Activated gamma-delta T cell treated with Interleukin-2 at 50 U/mL for 16 hours (primary cell): ENCODE measurements around the gene ACE.
"Not testable (repeated sequence)": the region's sequence is repeated elsewhere in the genome, so short reads cannot be mapped to it uniquely, and the experiment has no call there.

ENCODE experiments used
- DNase-seq: peaks from one replicate; pipeline ENCODE4 v3.0.0-alpha.2; 2020

Gene ACE

DNA sequence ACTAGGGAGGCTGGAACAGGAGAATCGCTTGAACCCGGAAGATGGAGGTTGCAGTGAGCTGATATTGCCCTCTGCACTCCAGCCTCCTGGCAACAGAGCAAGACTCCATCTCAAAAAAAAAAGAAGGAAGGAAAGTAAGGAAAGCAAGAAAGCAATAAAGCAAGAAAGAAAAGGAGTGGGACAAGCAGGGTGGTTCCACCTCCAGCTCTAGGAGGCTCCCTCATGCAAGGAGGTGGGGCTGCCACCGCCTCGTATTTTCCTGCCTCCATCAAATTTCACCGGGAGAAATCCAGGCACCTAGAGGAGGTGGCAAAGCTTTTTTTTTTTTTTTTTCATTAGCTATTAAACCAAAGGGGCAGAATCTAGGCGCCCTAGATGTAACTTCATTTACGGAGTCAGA is 31.8 kb upstream of the ACE start:
- DNase-seq = no peak

DNA sequence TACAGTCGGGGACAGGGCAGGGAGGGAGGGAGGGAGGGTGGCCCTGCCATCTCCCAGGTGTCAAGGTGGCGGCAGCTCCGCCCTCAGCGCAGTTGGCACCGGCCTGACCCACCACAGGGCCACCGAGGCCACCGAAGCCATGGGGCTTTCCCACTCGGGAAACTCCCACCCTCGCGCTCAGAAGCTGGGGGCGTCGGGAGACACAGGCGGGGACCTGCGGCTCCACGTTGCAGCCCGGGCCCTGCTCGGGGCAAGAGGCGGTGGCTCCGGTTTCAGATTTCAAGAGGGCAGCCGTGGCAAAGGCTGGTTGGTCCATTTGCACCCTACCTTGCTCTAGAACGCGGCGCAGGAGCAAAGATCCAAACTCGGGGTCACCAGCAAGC is 31.3 kb upstream of the ACE start:
- peak; percentile 56 for DNase-seq

DNA sequence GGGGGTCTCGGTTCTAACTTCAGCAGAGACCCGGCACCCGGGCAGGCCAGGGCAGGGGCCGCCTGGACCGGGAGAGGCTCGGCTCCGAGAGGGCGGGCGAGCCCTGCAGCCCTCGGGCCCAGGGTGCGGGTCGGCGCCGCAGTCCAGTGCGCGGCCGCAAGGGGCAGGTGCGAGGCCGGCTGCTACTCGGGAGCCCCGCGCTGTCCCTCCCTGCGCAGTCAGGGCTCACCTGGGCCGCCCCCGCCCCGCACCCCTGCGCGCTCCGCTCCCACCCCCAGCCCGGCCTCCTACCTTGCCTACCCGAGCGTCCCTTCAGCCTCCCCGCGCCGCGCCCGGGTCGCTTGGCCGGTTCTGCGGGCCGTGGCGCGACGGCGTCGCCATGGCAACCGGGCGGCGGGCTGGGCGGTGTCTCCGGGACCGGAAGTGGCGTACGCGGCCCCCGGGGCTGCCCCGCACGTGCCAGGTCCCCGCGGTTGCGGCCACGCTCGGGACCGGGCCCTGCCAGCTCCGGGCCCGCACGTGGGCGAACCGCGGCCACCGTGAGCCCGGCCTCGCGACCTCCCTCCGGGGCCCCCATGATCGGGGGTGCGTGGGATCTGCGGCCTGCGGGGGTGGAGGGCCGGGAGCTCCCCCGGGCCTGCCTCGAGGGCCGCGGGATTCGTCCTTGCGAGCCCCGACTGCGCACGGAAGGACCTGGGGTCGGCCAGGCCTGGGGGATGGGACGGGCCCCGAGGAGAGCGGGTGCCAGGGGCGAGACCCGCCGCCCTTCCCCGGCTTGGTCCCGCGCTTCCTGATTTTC is 30.7 kb upstream of the ACE start, which contains the start of gene CYB561:
CYB561 (minus strand) TSS at position 353 of the 799 bp plus-strand sequence. CDS start 8,759 bp downstream, outside the sequence.
- DNase-seq = peak; percentile 62

DNA sequence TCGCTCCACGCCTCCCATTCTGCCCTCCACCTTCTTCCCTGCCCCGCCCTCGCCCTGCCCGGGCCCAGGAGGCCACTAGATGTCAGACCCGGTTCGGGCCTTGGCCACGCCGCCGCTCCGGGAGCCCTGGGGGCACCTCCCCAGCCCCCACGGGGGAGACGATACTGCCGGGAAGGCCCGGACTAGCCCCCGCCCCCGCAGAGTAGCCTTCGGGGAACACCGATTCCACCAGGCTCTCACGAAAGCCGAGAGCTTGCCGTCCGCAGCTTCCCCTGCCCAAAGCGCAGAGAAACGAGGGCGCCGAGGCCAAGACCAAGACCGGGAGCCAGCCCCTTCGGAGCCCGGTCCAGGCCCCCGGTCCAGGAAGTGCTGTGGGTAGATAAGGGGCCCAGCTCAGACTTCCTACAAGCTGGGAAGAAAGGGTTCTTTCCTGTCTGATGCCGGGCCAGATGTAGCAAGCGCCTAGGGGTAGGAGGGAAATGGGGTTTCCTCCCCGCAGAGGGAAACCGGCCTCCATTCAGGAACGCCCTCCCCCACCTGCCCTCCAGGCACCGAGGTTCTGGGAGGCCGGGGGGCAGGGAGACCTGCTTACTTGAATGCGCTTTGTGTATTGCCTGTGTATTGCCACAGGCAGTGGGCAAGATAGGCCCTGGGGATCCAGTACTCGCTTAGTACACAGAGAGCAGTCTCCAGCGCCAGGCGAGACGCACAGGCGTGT is 29.9 kb upstream of the ACE start:
- DNase-seq = peak; percentile 35

DNA sequence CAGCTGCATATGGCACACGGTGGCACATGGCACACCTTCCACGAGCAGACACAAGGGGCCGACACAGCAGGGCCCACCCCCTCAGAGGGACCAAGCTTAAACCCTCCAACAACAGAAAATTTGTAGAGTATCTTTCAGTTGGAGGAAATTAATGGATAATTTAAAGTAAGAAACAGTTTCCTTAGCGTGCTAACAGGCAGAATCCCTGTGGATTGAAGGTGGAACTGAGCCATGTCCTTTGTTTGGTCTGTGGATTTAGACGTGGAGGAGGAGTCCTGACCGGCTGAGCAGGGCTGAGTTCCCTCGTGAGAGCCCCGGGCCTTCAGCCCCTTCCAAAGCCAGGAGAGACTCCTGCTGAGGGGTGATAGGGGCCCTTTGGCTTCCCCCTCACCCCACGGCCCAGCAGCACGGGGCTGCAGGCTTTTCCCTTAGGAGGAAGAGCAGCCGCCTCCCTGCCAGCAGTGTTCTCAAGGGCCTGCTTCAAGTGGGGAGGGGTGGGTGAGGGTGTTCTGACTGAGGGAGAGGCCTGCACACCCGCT is 29.3 kb upstream of the ACE start:
- DNase-seq = no peak

DNA sequence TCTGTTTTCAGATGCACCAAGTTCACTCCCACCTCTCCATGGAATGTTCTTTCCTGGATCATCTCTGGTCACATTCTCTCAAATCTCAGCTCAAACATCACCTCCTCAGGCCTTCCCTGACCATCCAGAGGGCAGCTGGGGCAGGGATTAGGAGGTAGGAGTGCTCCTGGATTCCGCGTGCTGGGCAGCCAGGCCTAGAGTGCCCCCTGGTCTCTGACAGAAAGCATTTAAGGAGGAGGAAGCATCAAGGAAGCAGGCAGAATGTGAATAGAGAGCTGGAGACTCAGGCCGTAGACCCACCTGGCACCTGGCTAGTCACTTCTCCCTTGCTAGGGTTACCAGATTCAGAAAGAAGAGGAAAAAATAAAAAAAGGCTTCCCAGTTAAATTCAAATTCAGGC is 28.2 kb upstream of the ACE start:
- no peak for DNase-seq

DNA sequence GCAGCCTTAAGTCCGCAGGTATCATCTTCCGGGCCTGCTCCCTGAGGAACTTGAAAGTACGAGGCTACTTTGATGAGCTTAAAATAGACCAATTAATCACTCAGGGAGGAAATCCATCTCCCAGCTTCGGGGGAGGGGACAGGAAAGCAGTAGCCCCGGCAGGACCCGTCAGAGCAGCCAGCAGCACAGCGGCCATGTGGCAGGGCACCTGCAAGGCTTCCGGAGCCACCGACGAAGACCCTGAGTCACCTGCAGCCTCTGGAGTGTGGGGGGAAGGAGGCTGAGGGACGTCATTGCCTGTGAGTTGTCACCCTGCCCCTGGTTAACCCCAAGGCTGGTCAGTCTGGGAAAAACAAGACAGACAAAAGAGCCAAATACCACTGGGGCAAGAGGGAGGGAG is 26.3 kb upstream of the ACE start:
- peak; percentile 40 for DNase-seq

DNA sequence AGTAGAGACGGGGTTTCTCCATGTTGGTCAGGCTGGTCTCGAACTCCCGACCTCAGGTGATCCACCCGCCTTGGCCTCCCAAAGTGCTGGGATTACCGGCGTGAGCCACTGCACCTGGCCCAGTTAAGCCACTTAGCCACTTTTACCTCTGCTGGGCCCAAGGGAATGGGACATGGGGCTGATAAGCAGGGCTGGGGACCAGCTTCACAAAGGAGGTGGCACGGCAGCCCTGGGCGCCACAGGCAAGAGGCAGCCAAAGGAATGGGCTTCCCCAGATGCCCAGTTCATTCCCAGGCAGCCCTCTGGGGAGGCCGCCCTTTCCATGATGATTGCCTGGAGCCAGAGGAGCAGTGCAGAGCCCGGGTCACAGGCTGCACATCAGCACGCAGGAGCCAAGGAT is 25.7 kb upstream of the ACE start:
- DNase-seq = no peak

DNA sequence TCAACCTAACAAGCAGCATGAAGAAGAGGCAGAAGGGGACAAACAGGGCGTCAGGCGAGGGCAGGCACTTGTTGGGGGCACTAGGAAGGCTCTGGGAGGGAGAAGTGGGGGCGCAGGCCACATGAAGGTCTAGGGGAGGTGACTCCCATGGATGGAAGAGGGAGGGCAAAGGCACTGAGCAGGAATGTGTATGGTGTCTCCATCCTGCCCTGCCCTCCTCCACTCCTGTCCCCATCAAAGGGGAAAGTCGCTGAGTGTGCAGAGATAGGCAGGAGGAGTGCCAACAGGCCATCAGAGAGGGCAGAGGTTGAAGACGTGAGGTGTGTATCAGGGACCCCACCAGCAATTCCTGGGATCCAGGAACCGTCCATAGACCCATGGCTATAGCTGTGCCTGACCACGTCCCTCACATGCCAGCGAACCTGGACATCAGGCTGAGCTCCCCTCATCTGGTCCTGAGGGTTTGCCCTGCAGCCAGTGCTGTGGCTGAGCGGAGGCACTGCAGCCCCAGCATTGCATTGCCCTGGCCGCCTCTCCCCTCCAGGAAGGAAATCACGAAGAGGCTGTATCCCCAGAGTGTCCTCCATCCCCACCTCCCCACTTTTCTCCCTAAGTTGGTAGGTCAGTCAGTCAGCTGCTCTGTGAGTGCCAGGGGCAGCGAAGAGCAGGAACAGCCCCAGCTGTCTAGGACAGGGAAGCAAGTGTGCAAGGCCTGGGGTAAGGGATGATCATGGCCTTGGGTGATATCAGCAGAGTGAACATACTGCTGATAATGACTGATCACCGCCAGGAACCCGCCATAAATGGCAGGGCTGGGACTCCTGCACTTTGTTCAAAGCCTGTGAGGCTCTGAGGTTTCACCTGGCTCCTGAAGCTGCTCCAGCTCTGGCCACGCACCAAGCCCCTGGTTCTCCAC is 24.6 kb upstream of the ACE start:
- DNase-seq = no peak

DNA sequence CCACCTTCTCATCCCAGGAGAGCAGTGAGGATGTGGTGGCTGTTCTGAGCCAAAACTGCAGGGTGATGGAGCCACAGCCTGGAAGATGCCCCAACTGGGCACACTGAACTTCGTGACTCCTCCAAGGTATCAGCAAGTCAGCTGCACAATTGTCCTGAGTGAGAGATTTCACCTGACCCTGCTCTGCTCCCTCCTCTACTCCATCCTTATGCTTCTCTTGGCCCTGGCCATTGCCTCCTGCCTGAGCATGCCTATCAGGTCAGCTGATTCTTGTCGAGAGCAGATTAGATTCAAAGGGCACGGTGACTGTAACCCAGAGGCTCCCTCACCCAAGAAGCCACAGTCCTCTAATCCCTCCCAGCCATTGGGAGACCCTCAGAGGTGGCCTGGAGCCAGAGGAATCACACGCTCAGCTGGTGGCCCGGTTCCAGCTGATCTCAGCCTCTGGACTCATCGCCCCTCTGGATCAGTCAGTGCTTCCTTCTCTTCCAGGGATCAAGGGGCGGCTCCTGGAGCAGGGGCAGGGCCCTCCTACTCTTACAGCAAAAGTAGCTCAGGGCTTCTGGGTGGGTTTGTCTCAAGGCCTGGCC is 23.8 kb upstream of the ACE start:
- DNase-seq = no peak

DNA sequence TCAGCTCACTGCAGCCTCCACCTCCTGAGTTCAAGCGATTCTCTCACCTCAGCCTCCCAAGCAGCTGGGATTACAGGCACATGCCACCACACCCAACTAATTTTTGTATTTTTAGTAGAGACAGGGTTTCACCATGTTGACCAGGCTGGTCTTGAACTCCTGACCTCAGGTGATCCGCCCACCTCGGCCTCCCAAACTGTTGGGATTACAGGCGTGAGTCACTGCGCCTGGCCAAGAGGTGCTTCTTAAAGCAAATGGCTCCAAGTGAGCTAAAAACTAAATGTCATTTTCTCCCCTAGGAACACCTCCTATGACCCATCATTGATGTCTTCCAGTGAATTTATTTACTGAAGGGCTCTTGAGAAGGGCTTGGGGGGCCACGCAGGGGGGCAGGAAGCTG is 22.5 kb upstream of the ACE start:
- not testable (repeated sequence) for DNase-seq

DNA sequence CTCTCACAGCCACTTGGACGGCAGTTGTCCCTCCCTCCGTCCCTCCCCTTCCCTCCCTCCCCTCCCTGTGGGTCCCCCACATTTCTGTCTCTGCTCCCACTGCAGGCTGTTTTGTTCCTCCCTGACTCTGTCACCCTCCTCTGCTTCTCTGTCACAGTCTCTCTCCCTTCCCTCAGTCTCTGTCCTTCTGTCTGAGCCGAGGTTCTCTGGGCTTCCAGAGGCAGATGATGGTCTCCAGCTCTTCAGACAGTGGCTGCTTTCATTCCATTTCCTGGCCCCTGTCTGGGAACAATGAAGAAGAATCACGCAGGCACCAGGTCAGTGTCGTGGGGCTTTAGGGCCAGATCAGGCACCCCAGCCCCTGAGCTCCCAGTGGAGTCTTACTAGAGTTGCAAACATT is 21.9 kb upstream of the ACE start:
- no peak for DNase-seq

DNA sequence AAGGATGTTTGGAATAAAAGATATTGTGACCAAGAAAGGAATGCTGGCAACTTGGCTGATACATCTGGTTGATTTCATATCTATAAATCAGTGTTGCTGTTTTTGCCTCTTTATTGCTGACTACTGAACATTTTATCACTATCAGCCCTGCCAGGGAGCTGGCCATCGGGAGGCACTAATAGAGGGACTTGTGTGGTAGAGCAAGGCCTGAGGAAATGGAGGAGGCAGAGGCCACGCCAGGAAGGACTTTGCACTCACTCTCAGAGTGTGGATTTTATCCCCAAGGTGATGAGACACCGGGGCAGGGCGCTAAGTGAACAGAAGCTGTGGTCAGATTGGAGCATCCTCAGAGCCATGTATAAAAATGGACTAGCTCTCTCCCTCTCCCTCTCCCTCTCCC is 21.4 kb upstream of the ACE start:
- DNase-seq = no peak

DNA sequence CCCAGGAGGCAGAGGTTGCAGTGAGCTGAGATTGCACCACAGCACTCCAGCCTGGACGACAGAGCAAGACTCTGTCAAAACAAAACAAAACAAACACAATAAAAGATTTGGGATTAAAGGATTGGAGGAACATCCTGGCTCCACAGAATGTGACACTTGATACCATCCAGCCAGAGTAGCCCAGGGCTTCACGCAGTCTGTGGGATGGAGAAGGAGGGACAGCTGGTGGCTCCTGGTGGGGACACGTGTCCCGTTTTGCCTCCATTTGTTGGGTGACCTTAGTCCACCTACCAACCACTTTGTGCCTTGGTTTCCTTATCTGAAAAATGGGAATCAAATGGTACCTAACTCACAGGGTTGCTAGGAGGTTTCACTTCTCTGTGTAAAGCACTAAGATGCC is 18.4 kb upstream of the ACE start:
- no peak for DNase-seq

DNA sequence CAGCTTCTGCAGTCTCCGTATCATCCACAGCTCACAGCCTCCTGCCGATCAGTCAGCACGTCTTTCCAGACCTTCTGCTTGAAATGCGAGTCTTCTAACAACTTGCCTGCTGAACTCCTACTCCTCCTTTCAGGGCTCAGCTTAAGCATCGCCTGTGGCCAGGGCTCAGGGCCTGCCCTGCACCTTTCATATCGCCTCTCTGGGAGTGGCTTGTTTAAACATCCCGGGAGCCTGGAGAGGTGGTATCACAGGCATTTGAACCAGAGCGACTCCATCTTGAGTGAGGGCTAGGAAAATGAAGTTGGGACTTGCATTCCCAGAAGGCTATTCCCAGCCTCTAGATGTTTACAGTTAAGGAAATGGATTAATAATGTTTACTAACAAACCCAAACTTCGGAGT is 16.8 kb upstream of the ACE start:
- no peak for DNase-seq

DNA sequence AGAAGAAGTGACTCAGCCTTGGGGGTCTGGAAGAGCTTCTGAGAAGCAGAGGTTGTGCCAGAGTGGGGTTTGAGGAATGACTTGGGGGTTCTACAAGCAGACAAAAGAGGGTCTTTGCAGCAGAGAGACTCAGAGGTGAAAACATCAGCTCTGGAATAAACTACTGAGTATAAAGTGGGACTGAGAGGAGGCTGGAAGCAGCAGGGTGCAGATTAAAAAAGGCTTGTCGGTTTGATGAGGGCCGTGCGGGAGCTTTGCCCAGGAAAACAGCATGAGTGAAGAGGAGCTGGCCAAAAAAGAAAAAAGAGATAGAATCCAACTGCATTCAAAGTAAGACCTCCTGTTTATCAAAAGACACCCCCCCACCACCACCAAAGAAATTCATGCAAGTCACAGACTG is 13.1 kb upstream of the ACE start:
- no peak for DNase-seq

DNA sequence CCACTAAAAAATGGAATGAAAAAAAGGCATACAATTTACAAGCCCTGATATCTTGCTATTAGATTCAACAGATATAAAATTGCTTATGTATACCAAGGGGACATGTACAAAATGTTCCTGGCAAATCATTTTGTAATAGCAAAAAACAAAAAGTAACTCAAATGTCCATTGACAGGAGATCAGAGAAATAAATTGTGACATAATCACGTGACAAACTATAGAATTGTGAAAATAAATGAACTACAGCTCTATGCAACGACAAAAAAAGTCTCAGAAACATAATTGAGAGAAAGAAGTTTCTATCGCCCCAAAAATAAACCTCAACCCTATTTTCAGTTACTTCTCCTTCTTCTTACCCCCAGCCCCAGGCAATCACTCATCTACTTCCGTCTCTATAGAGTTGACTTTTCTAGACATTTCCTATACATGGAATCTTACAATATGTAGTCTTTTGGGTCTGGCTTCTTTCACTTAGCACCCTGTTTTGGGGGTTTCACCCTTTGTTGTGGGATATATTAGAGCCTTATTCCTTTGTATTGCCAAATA is 12.1 kb upstream of the ACE start:
- no peak for DNase-seq

DNA sequence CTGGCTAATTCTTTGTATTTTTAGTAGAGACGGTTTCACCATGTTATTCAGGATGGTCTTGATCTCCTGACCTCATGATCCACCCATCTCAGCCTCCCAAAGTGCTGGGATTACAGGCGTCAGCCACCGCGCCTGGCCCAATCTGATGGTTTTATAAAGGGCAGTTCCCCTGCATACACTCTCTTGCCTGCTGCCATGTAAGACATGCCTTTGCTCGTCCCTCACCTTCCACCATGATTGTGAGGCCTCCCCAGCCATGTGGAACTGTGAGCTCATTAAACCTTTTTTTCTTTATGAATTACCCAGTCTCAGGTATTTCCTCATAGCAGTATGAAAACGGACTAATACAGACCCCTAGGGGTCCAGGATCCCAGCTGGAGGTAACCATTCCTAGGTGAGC is 8.8 kb upstream of the ACE start:
- DNase-seq = not testable (repeated sequence)

DNA sequence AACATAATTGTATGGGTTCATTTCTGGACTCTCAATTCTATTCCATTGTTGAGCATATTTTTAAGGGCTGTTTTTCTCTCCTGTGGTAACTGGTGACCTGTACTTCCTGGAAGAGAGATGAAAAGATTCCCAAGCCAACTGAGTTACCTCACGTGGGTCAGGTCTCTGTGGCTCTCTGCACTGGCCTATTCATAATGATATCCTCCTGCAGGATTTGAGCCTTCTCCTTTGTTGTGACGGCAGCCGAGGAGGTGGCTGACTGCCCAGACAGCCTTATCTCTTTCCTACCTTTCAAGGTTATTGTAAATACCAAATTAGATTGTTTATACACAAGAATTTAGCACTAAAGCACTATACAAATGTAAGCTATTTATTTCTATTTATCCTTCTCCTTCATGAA is 2.7 kb upstream of the ACE start:
- DNase-seq = no peak

DNA sequence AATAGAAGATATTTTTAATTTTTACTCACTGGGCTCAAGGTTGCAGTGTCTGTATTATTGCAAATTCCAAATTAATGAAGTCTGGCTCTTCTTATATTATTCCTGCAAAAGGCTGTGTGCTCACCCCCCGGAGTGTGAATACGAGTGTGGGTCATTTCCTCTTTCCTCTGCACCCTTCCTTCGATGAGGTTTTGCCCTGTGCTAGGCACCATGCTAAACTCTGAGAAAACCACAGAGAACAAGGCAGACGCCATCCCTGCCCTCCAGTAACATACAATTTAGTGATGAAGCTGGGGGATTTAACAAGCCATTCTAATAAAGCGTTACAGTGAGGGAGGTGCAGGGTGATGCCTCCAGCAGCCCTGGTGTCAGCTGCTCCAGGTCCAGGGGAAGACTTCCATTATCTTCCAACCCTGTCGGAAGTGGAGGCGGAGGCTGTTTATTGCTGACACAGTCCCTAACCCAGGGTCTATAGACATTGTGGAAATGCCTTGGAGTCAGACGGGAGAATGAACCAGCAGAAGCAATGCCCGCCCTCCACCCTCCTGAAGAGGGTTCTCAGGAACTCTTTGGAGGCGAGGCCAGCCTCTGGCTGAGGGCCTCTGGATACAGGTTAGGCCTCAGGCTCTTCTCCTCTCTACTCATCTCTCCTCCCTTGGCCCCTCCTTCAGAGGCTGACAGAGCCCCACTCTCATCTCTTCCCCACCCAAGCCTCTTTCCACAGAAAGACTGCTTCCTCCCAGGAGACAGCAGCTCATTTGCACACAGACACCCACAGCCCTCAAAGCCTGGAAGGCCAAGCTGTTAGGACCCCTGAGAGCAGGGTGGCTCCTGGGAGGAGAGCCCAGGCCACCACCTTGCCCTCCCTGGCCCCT is 2.0 kb upstream of the ACE start:
- no peak for DNase-seq
